Gastroesophageal sphincter (tissue), 3 donors: ENCODE results near the gene SIN3B.

ENCODE experiments used
- EP300 ChIP-seq: sonication (generic); formaldehyde crosslinking; IDR thresholded peaks from one replicate; pipeline ENCODE4 v1.6.1; 2017; ENCODE audit warnings: antibody characterized with exemption, mild to moderate bottlenecking
- POLR2A ChIP-seq, 2 donors: fragments of 450-650 bp; IDR thresholded peaks; one replicate each; pipeline ENCODE4 v1.6.1; 2017; ENCODE audit warnings: antibody characterized with exemption in 2 of 2, mild to moderate bottlenecking in 2 of 2, moderate library complexity in 1 of 2
- POLR2AphosphoS5 ChIP-seq: sonication (generic); formaldehyde crosslinking; IDR thresholded peaks from one replicate; pipeline ENCODE4 v1.6.1; 2017; ENCODE audit warnings: antibody characterized with exemption
- TF ChIP-seq, protein P1 (sequence below), 4 experiments: fragments of 200-600 bp in 2 of 4; fragments of 450-650 bp in 2 of 4; sonication (generic) in 1 of 4; IDR thresholded peaks; one replicate each; pipeline ENCODE4 v1.5.1; 2017 to 2019; ENCODE audit warnings: antibody characterized with exemption in 4 of 4, mild to moderate bottlenecking in 2 of 4, moderate library complexity in 2 of 4

DNA sequence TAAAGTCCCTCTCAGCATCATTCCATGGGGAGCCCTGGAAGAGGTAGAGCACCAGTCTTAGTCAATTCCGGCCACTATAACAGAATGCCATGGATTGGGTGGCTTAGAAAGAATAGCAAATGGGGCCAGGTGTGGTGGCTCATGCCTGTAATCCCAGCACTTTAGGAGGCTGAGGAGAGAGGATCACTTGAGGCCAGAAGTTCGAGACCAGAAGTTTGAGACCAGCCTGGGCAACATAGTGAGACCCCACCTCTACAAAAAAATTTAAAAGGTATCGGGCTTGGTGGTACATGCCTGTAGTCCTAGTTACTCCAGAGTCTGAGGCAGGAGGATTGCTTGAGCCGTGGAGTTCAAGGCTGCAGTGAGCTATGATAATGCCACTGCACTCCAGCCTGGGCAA lies 25.0 kb upstream of the SIN3B start:
- TF ChIP-seq, protein P1, sequence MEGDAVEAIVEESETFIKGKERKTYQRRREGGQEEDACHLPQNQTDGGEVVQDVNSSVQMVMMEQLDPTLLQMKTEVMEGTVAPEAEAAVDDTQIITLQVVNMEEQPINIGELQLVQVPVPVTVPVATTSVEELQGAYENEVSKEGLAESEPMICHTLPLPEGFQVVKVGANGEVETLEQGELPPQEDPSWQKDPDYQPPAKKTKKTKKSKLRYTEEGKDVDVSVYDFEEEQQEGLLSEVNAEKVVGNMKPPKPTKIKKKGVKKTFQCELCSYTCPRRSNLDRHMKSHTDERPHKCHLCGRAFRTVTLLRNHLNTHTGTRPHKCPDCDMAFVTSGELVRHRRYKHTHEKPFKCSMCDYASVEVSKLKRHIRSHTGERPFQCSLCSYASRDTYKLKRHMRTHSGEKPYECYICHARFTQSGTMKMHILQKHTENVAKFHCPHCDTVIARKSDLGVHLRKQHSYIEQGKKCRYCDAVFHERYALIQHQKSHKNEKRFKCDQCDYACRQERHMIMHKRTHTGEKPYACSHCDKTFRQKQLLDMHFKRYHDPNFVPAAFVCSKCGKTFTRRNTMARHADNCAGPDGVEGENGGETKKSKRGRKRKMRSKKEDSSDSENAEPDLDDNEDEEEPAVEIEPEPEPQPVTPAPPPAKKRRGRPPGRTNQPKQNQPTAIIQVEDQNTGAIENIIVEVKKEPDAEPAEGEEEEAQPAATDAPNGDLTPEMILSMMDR (IDR thresholded peaks at IDR 0.05) = no peak
- no peak for TF ChIP-seq POLR2A (IDR thresholded peaks at IDR 0.05)
- no peak for TF ChIP-seq POLR2AphosphoS5
- no peak for TF ChIP-seq EP300
